HG03378 (cell line): ENCODE measurements around the gene DHRS7B.

Source experiments
- ATAC-seq: cut with Tn5 transposase; IDR thresholded peaks from one replicate; pipeline ENCODE4 v1.9.1; 2021; ENCODE audit warnings: mild to moderate bottlenecking, moderate library complexity; ENCODE audit not compliant: unreplicated experiment

The DHRS7B gene

GRCh38 chr17:21149621-21150020, 22.9 kb downstream of the DHRS7B start:
- ATAC-seq = no peak

GRCh38 chr17:21152731-21153130, 26.0 kb downstream of the DHRS7B start:
- no peak for ATAC-seq

- no peak for ATAC-seq
Observed at GRCh38 chr17:21157586-21158370, 31.0 kb downstream of the DHRS7B start.

- ATAC-seq = no peak
Observed at GRCh38 chr17:21160401-21160800, 33.6 kb downstream of the DHRS7B start.

- no peak for ATAC-seq
Observed at GRCh38 chr17:21161498-21162393, 35.0 kb downstream of the DHRS7B start.

- ATAC-seq = no peak
Observed at GRCh38 chr17:21162394-21162775, 35.6 kb downstream of the DHRS7B start.

- ATAC-seq = no peak
Observed at GRCh38 chr17:21163101-21163500, 36.3 kb downstream of the DHRS7B start.

- ATAC-seq = no peak
Observed at GRCh38 chr17:21164216-21164615, 37.5 kb downstream of the DHRS7B start.

GRCh38 chr17:21164620-21165019, 37.9 kb downstream of the DHRS7B start:
- no peak for ATAC-seq

GRCh38 chr17:21165922-21166594, 39.3 kb downstream of the DHRS7B start:
- no peak for ATAC-seq

- no peak for ATAC-seq
Observed at GRCh38 chr17:21166595-21167210, 39.9 kb downstream of the DHRS7B start.

GRCh38 chr17:21167303-21167702, 40.5 kb downstream of the DHRS7B start:
- no peak for ATAC-seq

GRCh38 chr17:21168555-21168865, 41.7 kb downstream of the DHRS7B start:
- ATAC-seq = no peak

- no peak for ATAC-seq
Observed at GRCh38 chr17:21169496-21169895, 42.7 kb downstream of the DHRS7B start.

- no peak for ATAC-seq
Observed at GRCh38 chr17:21170809-21171208, 44.0 kb downstream of the DHRS7B start.

- ATAC-seq = peak; percentile 70
Observed at GRCh38 chr17:21171309-21171922, 44.7 kb downstream of the DHRS7B start.

- ATAC-seq = no peak
Observed at GRCh38 chr17:21171970-21172510, 45.3 kb downstream of the DHRS7B start.

GRCh38 chr17:21172846-21173245, 46.1 kb downstream of the DHRS7B start:
- no peak for ATAC-seq

GRCh38 chr17:21173543-21173942, 46.8 kb downstream of the DHRS7B start:
- ATAC-seq = no peak

GRCh38 chr17:21174186-21174585, 47.4 kb downstream of the DHRS7B start:
- no peak for ATAC-seq
